Neural cell (in vitro differentiated cells): ENCODE measurements around the gene SLC39A3. TPM values are rescaled to one million over a fixed set of nuclear protein-coding genes. Genes with fewer than 3 reads are reported as not detected.

ENCODE experiments used
- H2AFZ ChIP-seq: fragments of 200-600, 300-800 bp; sonication (generic), shearing (Covaris generic); 2 replicates; pipeline ENCODE4 v1.6.0; 2014; ENCODE audit warnings: low read depth, mild to moderate bottlenecking, antibody characterized with exemption, low read length, moderate library complexity
- H3F3A ChIP-seq: fragments of 200-600 bp; shearing (Covaris generic); 2 replicates; pipeline ENCODE4 v1.6.1; 2016; ENCODE audit warnings: mild to moderate bottlenecking, moderate library complexity, mixed read lengths, antibody characterized with exemption, low read length; ENCODE audit not compliant: insufficient read depth, poor library complexity, severe bottlenecking
- H3K27ac ChIP-seq: fragments of 200-600, 300-800 bp; sonication (generic), shearing (Covaris generic); 2 replicates; pipeline ENCODE4 v1.5.1; 2014; ENCODE audit warnings: mild to moderate bottlenecking, low read length, moderate library complexity
- H3K27me3 ChIP-seq: fragments of 300-800, 200-600 bp; sonication (generic), shearing (Covaris generic); 2 replicates; pipeline ENCODE4 v1.6.0; 2014; ENCODE audit warnings: mild to moderate bottlenecking, low read depth, low read length, moderate library complexity; ENCODE audit not compliant: insufficient read depth
- H3K36me3 ChIP-seq: fragments of 300-800, 200-600 bp; sonication (generic), shearing (Covaris generic); 2 replicates; pipeline ENCODE4 v1.5.1; 2014; ENCODE audit warnings: mild to moderate bottlenecking, antibody characterized with exemption, low read length, moderate library complexity; ENCODE audit not compliant: insufficient read depth
- H3K4me2 ChIP-seq: fragments of 300-800, 200-600 bp; sonication (generic), shearing (Covaris generic); 2 replicates; pipeline ENCODE4 v1.6.0; 2014; ENCODE audit warnings: mild to moderate bottlenecking, low read length
- H3K4me3 ChIP-seq: fragments of 300-800, 200-600 bp; sonication (generic), shearing (Covaris generic); 2 replicates; pipeline ENCODE4 v1.5.1; 2014; ENCODE audit warnings: mild to moderate bottlenecking, low read length, moderate library complexity
- H3K79me2 ChIP-seq: fragments of 200-600 bp; shearing (Covaris generic); replicated peaks from 2 replicates; pipeline ENCODE4 v1.6.0; 2014; ENCODE audit warnings: mild to moderate bottlenecking, low read length, moderate library complexity; ENCODE audit not compliant: insufficient read depth
- H3K9ac ChIP-seq: fragments of 300-800, 200-600 bp; sonication (generic), shearing (Covaris generic); 2 replicates; pipeline ENCODE4 v1.6.1; 2016; ENCODE audit warnings: mild to moderate bottlenecking, low read length, mixed read lengths
- H3K9me2 ChIP-seq: fragments of 200-600 bp; shearing (Covaris generic); 2 replicates; pipeline ENCODE4 v1.6.1; 2016; ENCODE audit warnings: mild to moderate bottlenecking, low read length, mixed read lengths; ENCODE audit not compliant: insufficient read depth
- H3K9me3 ChIP-seq: fragments of 200-600, 300-800 bp; sonication (generic), shearing (Covaris generic); 2 replicates; pipeline ENCODE4 v1.6.1; 2016; ENCODE audit warnings: mild to moderate bottlenecking, mixed run types, low read length, moderate library complexity, mixed read lengths
- H4K20me1 ChIP-seq: fragments of 200-600 bp; shearing (Covaris generic); 2 replicates; pipeline ENCODE4 v1.6.1; 2016; ENCODE audit warnings: mild to moderate bottlenecking, mixed run types; ENCODE audit not compliant: insufficient read depth
- CTCF ChIP-seq: fragments of 450-650 bp; IDR thresholded peaks from 2 replicates; pipeline ENCODE4 v1.5.1; 2014; ENCODE audit warnings: antibody characterized with exemption, mild to moderate bottlenecking, moderate library complexity; ENCODE audit not compliant: poor library complexity, severe bottlenecking
- EP300 ChIP-seq: fragments of 450-650 bp; conservative IDR thresholded peaks from 2 replicates; pipeline ENCODE4 v1.6.1; 2014; ENCODE audit warnings: antibody characterized with exemption, mild to moderate bottlenecking, moderate library complexity; ENCODE audit not compliant: poor library complexity, severe bottlenecking
- EZH2 ChIP-seq: fragments of 200-600, 300-800 bp; shearing (Covaris generic), sonication (generic); IDR thresholded peaks from 2 replicates; pipeline ENCODE4 v1.6.1; 2014; ENCODE audit warnings: antibody characterized with exemption, low read length, borderline replicate concordance, mild to moderate bottlenecking; ENCODE audit not compliant: insufficient read depth, poor library complexity, severe bottlenecking
- MXI1 ChIP-seq: fragments of 450-650 bp; conservative IDR thresholded peaks from 2 replicates; pipeline ENCODE4 v1.6.1; 2014; ENCODE audit warnings: antibody characterized with exemption, mild to moderate bottlenecking; ENCODE audit not compliant: poor library complexity, severe bottlenecking
- POLR2AphosphoS5 ChIP-seq: IDR thresholded peaks from 2 replicates; pipeline ENCODE4 v1.6.1; 2012
- RAD21 ChIP-seq: fragments of 450-650 bp; conservative IDR thresholded peaks from 2 replicates; pipeline ENCODE4 v1.6.1; 2014; ENCODE audit warnings: antibody characterized with exemption, mild to moderate bottlenecking, moderate library complexity
- REST ChIP-seq: IDR thresholded peaks from 2 replicates; pipeline ENCODE4 v1.6.1; 2012; ENCODE audit warnings: borderline replicate concordance
- SMC3 ChIP-seq: fragments of 450-650 bp; conservative IDR thresholded peaks from 2 replicates; pipeline ENCODE4 v1.6.1; 2014; ENCODE audit warnings: antibody characterized with exemption, mild to moderate bottlenecking, moderate library complexity; ENCODE audit not compliant: poor library complexity
- TAF1 ChIP-seq: IDR thresholded peaks from 2 replicates; pipeline ENCODE4 v1.6.1; 2012; ENCODE audit warnings: low read depth
- polyA plus RNA-seq: library from polyadenylated mRNA; depleted of rRNA; stranded (reverse); fragments of >200 nt; gene quantifications from 2 replicates; pipeline ENCODE4 v1.2.3, GENCODE V29; 2014

The SLC39A3 gene
- polyA plus RNA-seq, 1 donor from 2014 or later, result 72.8 TPM

DNA sequence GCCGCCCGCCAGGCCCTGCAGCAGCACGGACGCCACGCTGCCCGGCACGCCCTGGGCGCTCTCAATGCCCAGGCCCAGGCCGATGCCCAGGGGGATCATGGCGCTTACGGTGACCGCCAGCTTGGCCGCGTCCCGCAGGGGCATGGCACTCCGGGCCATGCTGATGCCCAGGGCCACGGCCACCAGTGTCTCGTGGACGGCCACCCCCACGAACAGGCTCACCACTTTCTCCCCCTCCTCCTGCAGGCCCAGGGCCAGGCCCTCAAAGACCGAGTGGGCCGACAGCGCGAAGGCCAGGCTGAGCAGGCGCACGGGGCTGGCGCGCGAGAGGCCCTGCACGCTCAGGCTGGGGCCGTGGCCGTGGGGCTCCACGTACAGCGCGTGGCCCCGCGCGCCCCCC is 6.9 kb downstream of the SLC39A3 start:
- no peak overlapping the region for H3K4me2 ChIP-seq
- H3F3A ChIP-seq, result no peaks in the 10 kb centered on the region
- H3K79me2 ChIP-seq, result no peaks in the 10 kb centered on the region
- no peak overlapping the region for H3K4me3 ChIP-seq
- no peak overlapping the region for H3K27ac ChIP-seq
- H3K27me3 ChIP-seq, result no peaks in the 10 kb centered on the region
- TF ChIP-seq EP300 (no peak), RAD21 (no peak), REST (no peak), POLR2AphosphoS5 (no peak), EZH2 (no peak), MXI1 (no peak), SMC3 (no peak), CTCF (no peak)
- no peak overlapping the region for H2AFZ ChIP-seq
- no peak overlapping the region for H3K9ac ChIP-seq
- H3K9me2 ChIP-seq, result no peaks in the 10 kb centered on the region
- no peaks in the 10 kb centered on the region for H4K20me1 ChIP-seq
- no peaks in the 10 kb centered on the region for H3K36me3 ChIP-seq
- H3K9me3 ChIP-seq, result no peaks in the 10 kb centered on the region

- Histone ChIP-seq H3K27ac (no peak overlapping the region), H3K4me3 (no peak overlapping the region), H3K9me2 (no peaks in the 10 kb centered on the region), H3K27me3 (no peaks in the 10 kb centered on the region), H3K79me2 (no peaks in the 10 kb centered on the region), H3K9ac (no peak overlapping the region), H2AFZ (no peak overlapping the region), H3K36me3 (no peaks in the 10 kb centered on the region), H3F3A (no peaks in the 10 kb centered on the region), H3K9me3 (no peaks in the 10 kb centered on the region), H3K4me2 (no peak overlapping the region), H4K20me1 (no peaks in the 10 kb centered on the region)
- TF ChIP-seq EP300 (no peak), CTCF (no peak), RAD21 (no peak), TAF1 (no peak), SMC3 (no peak), MXI1 (no peak), REST (no peak), EZH2 (no peak), POLR2AphosphoS5 (no peak)
Observed at GRCh38 chr19:2732157-2732725, 7.6 kb downstream of the SLC39A3 start.
